ENCODE measurements around the gene REG4. TPM values are rescaled to one million over a fixed set of nuclear protein-coding genes. Genes with fewer than 3 reads are reported as not detected.

The REG4 gene
- total RNA-seq (ENCODE audit: low replicate concordance): not detected in 2 replicates

GRCh38 chr1:119811387-119811786 lies at the start of gene REG4:
Gene REG4 (minus strand): TSS chr1:119811460. CDS start chr1:119808769, 2,691 bp downstream.

GRCh38 chr1:119768778-119769177 lies 42.5 kb downstream of the REG4 start, which contains the start of gene HMGCS2:
Gene HMGCS2 (minus strand): TSS chr1:119768905. CDS start chr1:119768844, 61 bp downstream.

Other genes with a start within 250 kb of the REG4 start
- 9.4 and 11.1 TPM in 2 replicates for gene ZNF697, start 163.2 kb downstream of the REG4 start, total RNA-seq (ENCODE audit: low replicate concordance)
- 97.8 and 132 TPM in 2 replicates for gene PHGDH, start 99.5 kb downstream of the REG4 start, total RNA-seq (ENCODE audit: low replicate concordance)
- not detected in 2 replicates for gene HMGCS2, start 42.6 kb downstream of the REG4 start, total RNA-seq (ENCODE audit: low replicate concordance)
- gene ADAM30, start 85.1 kb upstream of the REG4 start, total RNA-seq (ENCODE audit: low replicate concordance): not detected in 2 replicates

Data from smooth muscle cell of the coronary artery (primary cell).